A673 (cell line): ENCODE measurements around the gene AGBL2. TPM values are rescaled to one million over a fixed set of nuclear protein-coding genes. Genes with fewer than 3 reads are reported as not detected.

Experiments
- BruUV-seq: library from RNA; stranded (reverse); fragments of 400-500 nt; replicated peaks from 2 replicates; lab custom pipeline; 2021; lab: Mats Ljungman, UMichigan
- CTCF ChIA-PET: fragments of 300-600 bp; sonication (Branson Sonifier 250); formaldehyde crosslinking; loops from one replicate; lab custom pipeline; 2022; ENCODE audit warnings: antibody characterized with exemption; lab: Charles Lee
- POLR2A ChIA-PET: fragments of 300-600 bp; sonication (Branson Sonifier 250); formaldehyde crosslinking; loops from one replicate; lab custom pipeline; 2022; ENCODE audit warnings: antibody characterized with exemption; ENCODE audit not compliant: low non-redundant PET; lab: Charles Lee
- DNase-seq: peaks from one replicate; pipeline ENCODE4 v3.0.0-alpha.2; 2015; ENCODE audit warnings: low spot score
- H3K27ac ChIP-seq: fragments of 200-600 bp; sonication (generic); 2 replicates; pipeline ENCODE4 v1.5.1; 2016; ENCODE audit warnings: mixed run types, low read depth, mild to moderate bottlenecking, mixed read lengths, antibody characterized with exemption, low read length; ENCODE audit not compliant: poor library complexity, severe bottlenecking
- H3K27me3 ChIP-seq: fragments of 200-600 bp; sonication (generic); replicated peaks from 2 replicates; pipeline ENCODE4 v1.6.1; 2017; ENCODE audit warnings: mixed run types, low read depth, mild to moderate bottlenecking, mixed read lengths, antibody characterized with exemption, low read length; ENCODE audit not compliant: insufficient read depth, poor library complexity
- H3K36me3 ChIP-seq: fragments of 200-600 bp; sonication (generic); 2 replicates; pipeline ENCODE4 v1.6.1; 2016; ENCODE audit warnings: mixed run types, mild to moderate bottlenecking, mixed read lengths, antibody characterized with exemption, low read length; ENCODE audit not compliant: insufficient read depth, poor library complexity, severe bottlenecking
- H3K4me1 ChIP-seq: fragments of 200-600 bp; sonication (generic); 2 replicates; pipeline ENCODE4 v1.6.1; 2017; ENCODE audit warnings: mixed run types, mild to moderate bottlenecking, mixed read lengths, antibody characterized with exemption, low read length; ENCODE audit not compliant: insufficient read depth, poor library complexity, severe bottlenecking
- H3K4me3 ChIP-seq: fragments of 200-600 bp; sonication (generic); 2 replicates; pipeline ENCODE4 v1.5.1; 2016; ENCODE audit warnings: low read depth, mixed run types, mild to moderate bottlenecking, mixed read lengths, low read length; ENCODE audit not compliant: poor library complexity, severe bottlenecking
- H3K9me3 ChIP-seq: fragments of 200-600 bp; sonication (generic); 2 replicates; pipeline ENCODE4 v1.6.1; 2016; ENCODE audit warnings: mixed run types, low read depth, mild to moderate bottlenecking, mixed read lengths, antibody characterized with exemption, low read length; ENCODE audit not compliant: poor library complexity, severe bottlenecking
- CTCF ChIP-seq: fragments of 300-800, 200-600 bp; sonication (generic); conservative IDR thresholded peaks from 2 replicates; pipeline ENCODE4 v1.5.1; 2017; ENCODE audit warnings: low read depth, mild to moderate bottlenecking, antibody characterized with exemption, low read length, moderate library complexity, mixed read lengths
- EZH2 ChIP-seq: fragments of 200-600 bp; sonication (generic); IDR thresholded peaks from 2 replicates; pipeline ENCODE4 v1.6.1; 2017; ENCODE audit warnings: borderline replicate concordance, low read depth, mild to moderate bottlenecking, mixed read lengths, antibody characterized with exemption, low read length; ENCODE audit not compliant: poor library complexity, severe bottlenecking
- intact Hi-C: fragments of 100-400 bp; cut with micrococcal nuclease; formaldehyde crosslinking; loops from one replicate; pipeline ENCODE4 v1.10.0; 2022; ENCODE audit not compliant: unreplicated experiment
- total RNA-seq: library from RNA; stranded (reverse); gene quantifications from 2 replicates; pipeline ENCODE4 v1.2.3, GENCODE V29; 2021

AGBL2 gene
- total RNA-seq, 1 experiment from 2014 or later: 6.5 TPM

- Histone ChIP-seq H3K36me3 (peaks cover 84% of the 10 kb centered on the region), H3K27ac (no peak overlapping the region), H3K4me3 (no peak overlapping the region), H3K9me3 (no peaks in the 10 kb centered on the region), H3K27me3 (no peaks in the 10 kb centered on the region), H3K4me1 (no peaks in the 10 kb centered on the region)
- no peak for DNase-seq
- BruUV-seq: no TSS peak
- ChIA-PET POLR2A (no interaction called here), CTCF (no interaction called here)
- intact Hi-C loops: no loop called here
- no peak for TF ChIP-seq EZH2
- TF ChIP-seq CTCF: no peak
Observed at GRCh38 chr11:47620836-47621378, 94.3 kb downstream of the AGBL2 start.

GRCh38 chr11:47617417-47617809, 97.8 kb downstream of the AGBL2 start:
- H3K27ac ChIP-seq: no peak overlapping the region
- ChIA-PET CTCF (interaction anchor here (0.6 to 1.5 kb wide), 3 partner anchors 179 to 491 kb away, joined by 4 to 10 read pairs (median 5); no protein-coding TSS in a partner anchor), POLR2A (no interaction called here)
- TF ChIP-seq EZH2 (no peak), CTCF (no peak; the same call in 1 of the 2 replicates)
- no peak for DNase-seq
- peaks cover 52% of the 10 kb centered on the region for H3K36me3 ChIP-seq
- H3K27me3 ChIP-seq: no peaks in the 10 kb centered on the region
- H3K9me3 ChIP-seq: no peaks in the 10 kb centered on the region
- intact Hi-C loops: loop anchor here (2.0 kb wide), 1 partner anchor 243 kb away; no protein-coding TSS in a partner anchor
- no peaks in the 10 kb centered on the region for H3K4me1 ChIP-seq
- BruUV-seq: TSS peak; percentile 11
- no peak overlapping the region for H3K4me3 ChIP-seq

- no peak for TF ChIP-seq EZH2
- peak; percentile 93 for TF ChIP-seq CTCF
- intact Hi-C loops: loop anchor here (2.0 kb wide), 1 partner anchor 242 kb away; no protein-coding TSS in a partner anchor
- Histone ChIP-seq H3K9me3 (no peaks in the 10 kb centered on the region), H3K4me3 (no peak overlapping the region), H3K27me3 (no peaks in the 10 kb centered on the region), H3K27ac (no peak overlapping the region), H3K36me3 (peaks cover 47% of the 10 kb centered on the region), H3K4me1 (no peaks in the 10 kb centered on the region)
- DNase-seq: peak; percentile 82
- no TSS peak for BruUV-seq
- ChIA-PET CTCF (interaction anchor here (0.6 to 1.5 kb wide), 4 partner anchors 8 to 491 kb away, joined by 4 to 13 read pairs (median 8); no protein-coding TSS in a partner anchor), POLR2A (interaction anchor here (0.5 kb wide), 1 partner anchor 16 kb away, joined by 3 read pairs; no protein-coding TSS in a partner anchor)
Observed at GRCh38 chr11:47616726-47617416, 98.3 kb downstream of the AGBL2 start.
